Measurements from ENCODE around the gene HAO1. TPM values are rescaled to one million over a fixed set of nuclear protein-coding genes. Genes with fewer than 3 reads are reported as not detected.

Gene HAO1
- total RNA-seq, 3 donors from 2014 or later (not counting 1 experiment from before 2014, with no cell fraction given) = not detected

- DNase-seq (no peak), ATAC-seq (no peak)
- Mint-ChIP-seq H3K4me1 (peaks cover 0 to 6% of the 10 kb centered on the region in 2 donors), H3K36me3 (no peaks in the 10 kb centered on the region), H3K27ac (no peak overlapping the region), H3K27me3 (ENCODE audit: low read depth in 2 of 2) (peaks cover 17 to 33% of the 10 kb centered on the region in 2 donors), H3K4me3 (no peak overlapping the region), H3K9me3 (no peaks in the 10 kb centered on the region)
- Histone ChIP-seq H3K4me3 (ENCODE audit: low read length) (no peak overlapping the region), H3K27ac (ENCODE audit: low read length) (no peak overlapping the region), H3K9me3 (ENCODE audit: control insufficient read depth, insufficient read depth, low read length) (no peaks in the 10 kb centered on the region), H3K4me1 (ENCODE audit: control insufficient read depth, insufficient read depth, low read length) (no peaks in the 10 kb centered on the region), H3K27me3 (ENCODE audit: control insufficient read depth, insufficient read depth, low read length) (no peaks in the 10 kb centered on the region), H3K36me3 (ENCODE audit: control insufficient read depth, insufficient read depth, low read length) (no peaks in the 10 kb centered on the region)
- no peak for TF ChIP-seq CTCF (IDR thresholded peaks at IDR 0.05)
- WGBS (ENCODE audit: insufficient coverage) = 63% methylated on average over 2 of the region's 2 CpGs
- intact Hi-C loops (cut with micrococcal nuclease) = no loop called here
These were observed 2.2 kb downstream of the HAO1 start for GRCh38 chr20:7938058-7938457.

GRCh38 chr20:7937328-7937727 is 2.9 kb downstream of the HAO1 start:
- Histone ChIP-seq H3K27ac (ENCODE audit: low read length) (no peak overlapping the region), H3K36me3 (ENCODE audit: control insufficient read depth, insufficient read depth, low read length) (no peaks in the 10 kb centered on the region), H3K4me1 (ENCODE audit: control insufficient read depth, insufficient read depth, low read length) (no peaks in the 10 kb centered on the region), H3K9me3 (ENCODE audit: control insufficient read depth, insufficient read depth, low read length) (no peaks in the 10 kb centered on the region), H3K4me3 (ENCODE audit: low read length) (no peak overlapping the region), H3K27me3 (ENCODE audit: control insufficient read depth, insufficient read depth, low read length) (no peaks in the 10 kb centered on the region)
- peaks cover 0 to 6% of the 10 kb centered on the region in 2 donors for H3K4me1 Mint-ChIP-seq
- DNase-seq (no peak), ATAC-seq (no peak)
- no peaks in the 10 kb centered on the region for H3K9me3 Mint-ChIP-seq
- no peak overlapping the region for H3K4me3 Mint-ChIP-seq
- peaks cover 13 to 29% of the 10 kb centered on the region in 2 donors for H3K27me3 Mint-ChIP-seq (ENCODE audit: low read depth in 2 of 2)
- H3K27ac Mint-ChIP-seq = no peak overlapping the region
- WGBS (ENCODE audit: insufficient coverage) = 83% methylated on average over 1 of the region's 3 CpGs
- intact Hi-C loops (cut with micrococcal nuclease) = no loop called here
- TF ChIP-seq CTCF (IDR thresholded peaks at IDR 0.05) = no peak
- no peaks in the 10 kb centered on the region for H3K36me3 Mint-ChIP-seq

DNA sequence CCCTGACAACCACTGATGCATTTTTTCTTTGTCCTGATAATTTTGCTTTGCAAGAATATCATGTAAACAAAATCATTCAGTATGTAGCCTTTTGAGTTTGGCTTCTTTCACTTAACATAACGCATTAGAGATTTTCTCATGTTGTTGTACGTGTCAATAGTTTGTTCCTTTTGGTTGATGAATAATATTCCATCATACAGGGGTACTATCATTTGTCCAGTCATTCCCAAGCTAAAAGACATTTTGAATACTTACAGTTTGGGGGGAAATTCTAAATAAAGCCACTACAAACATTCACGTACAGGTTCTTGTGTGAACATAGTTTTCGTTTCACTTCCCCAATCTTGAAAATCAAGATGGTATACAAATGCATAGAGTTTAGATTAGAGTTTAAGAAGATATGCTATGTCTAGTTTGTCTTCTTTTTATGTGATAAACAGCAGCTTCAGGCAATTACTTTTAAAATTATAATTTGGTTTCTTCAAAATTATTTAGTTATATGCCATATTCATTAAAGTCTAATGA is 5.2 kb downstream of the HAO1 start:
- H3K9me3 Mint-ChIP-seq = no peaks in the 10 kb centered on the region
- DNase-seq (no peak), ATAC-seq (no peak)
- Histone ChIP-seq H3K4me1 (ENCODE audit: control insufficient read depth, insufficient read depth, low read length) (no peaks in the 10 kb centered on the region), H3K4me3 (ENCODE audit: low read length) (no peak overlapping the region), H3K27ac (ENCODE audit: low read length) (no peak overlapping the region), H3K36me3 (ENCODE audit: control insufficient read depth, insufficient read depth, low read length) (no peaks in the 10 kb centered on the region), H3K9me3 (ENCODE audit: control insufficient read depth, insufficient read depth, low read length) (no peaks in the 10 kb centered on the region), H3K27me3 (ENCODE audit: control insufficient read depth, insufficient read depth, low read length) (no peaks in the 10 kb centered on the region)
- no peaks in the 10 kb centered on the region for H3K36me3 Mint-ChIP-seq
- no peak for TF ChIP-seq CTCF (IDR thresholded peaks at IDR 0.05)
- peaks cover 0 to 6% of the 10 kb centered on the region in 2 donors for H3K4me1 Mint-ChIP-seq
- H3K27ac Mint-ChIP-seq = no peak overlapping the region
- intact Hi-C loops (cut with micrococcal nuclease) = no loop called here
- no peak overlapping the region for H3K4me3 Mint-ChIP-seq
- WGBS (ENCODE audit: insufficient coverage) = no CpG with 5 or more reads among the region's 4 CpGs
- peaks cover 12 to 23% of the 10 kb centered on the region in 2 donors for H3K27me3 Mint-ChIP-seq (ENCODE audit: low read depth in 2 of 2)

GRCh38 chr20:7933346-7933745 is 6.9 kb downstream of the HAO1 start:
- Mint-ChIP-seq H3K27ac (no peak overlapping the region), H3K9me3 (no peaks in the 10 kb centered on the region), H3K4me3 (no peak overlapping the region), H3K4me1 (peaks cover 0 to 6% of the 10 kb centered on the region in 2 donors), H3K27me3 (ENCODE audit: low read depth in 2 of 2) (peaks cover 12 to 13% of the 10 kb centered on the region in 2 donors), H3K36me3 (no peaks in the 10 kb centered on the region)
- H3K4me1 ChIP-seq (ENCODE audit: control insufficient read depth, insufficient read depth, low read length) = no peaks in the 10 kb centered on the region
- H3K9me3 ChIP-seq (ENCODE audit: control insufficient read depth, insufficient read depth, low read length) = no peaks in the 10 kb centered on the region
- H3K4me3 ChIP-seq (ENCODE audit: low read length) = no peak overlapping the region
- H3K27me3 ChIP-seq (ENCODE audit: control insufficient read depth, insufficient read depth, low read length) = no peaks in the 10 kb centered on the region
- H3K27ac ChIP-seq (ENCODE audit: low read length) = no peak overlapping the region
- no peaks in the 10 kb centered on the region for H3K36me3 ChIP-seq (ENCODE audit: control insufficient read depth, insufficient read depth, low read length)
- intact Hi-C loops (cut with micrococcal nuclease) = no loop called here
- DNase-seq (no peak), ATAC-seq (no peak)
- no peak for TF ChIP-seq CTCF (IDR thresholded peaks at IDR 0.05)
- no CpG with 5 or more reads among the region's 1 CpG for WGBS (ENCODE audit: insufficient coverage)

All from natural killer cell (primary cell).